H1 (cell line): ENCODE results near the gene CLIC3. TPM values are rescaled to one million over a fixed set of nuclear protein-coding genes. Genes with fewer than 3 reads are reported as not detected.

ENCODE experiments used
- CHD7 ChIP-seq: fragments of 300-600 bp; sonication (generic); IDR thresholded peaks from 2 replicates; pipeline ENCODE4 v1.7.1; 2012; ENCODE audit warnings: low read length, moderate library complexity, mild to moderate bottlenecking, inconsistent platforms; ENCODE audit not compliant: insufficient replicate concordance
- RFX5 ChIP-seq: IDR thresholded peaks from 2 replicates; pipeline ENCODE4 v1.6.1; 2011; ENCODE audit warnings: low read depth, low read length, improper control_type of control experiment, borderline replicate concordance
- polyA plus RNA-seq, 7 experiments: library from polyadenylated mRNA; depleted of rRNA in 3 of 7; stranded (reverse) in 5 of 7; unstranded in 2 of 7; fragments of >200 nt in 5 of 7; fragments of 200-250 nt in 2 of 7; gene quantifications; 1 replicate in 5 of 7; 2 replicates in 1 of 7; 4 replicates in 1 of 7; pipeline versions ENCODE4 v1.2.1 to v1.2.3, GENCODE V29; 2011 to 2013; ENCODE audit warnings: missing spikeins in 2 of 7, mixed read lengths in 2 of 7
- total RNA-seq: library from RNA; stranded (reverse); fragmentation: NEBNext Ultra II Directional; extraction: Animal tissue kit (Norgen Biotek cat#: 25700); gene quantifications from 2 replicates; pipeline ENCODE4 v1.2.1, GENCODE V29; 2021

Gene CLIC3
- total and polyA plus RNA-seq, 2 of the 8 experiments (the other 6 are each of a cell fraction or from before 2014, with no cell fraction given) = 0.12 TPM; not detected in 1

GRCh38 chr9:136957461-136957860 is 38.9 kb downstream of the CLIC3 start (continued):
- TF ChIP-seq CHD7 = no peak
- no peak for TF ChIP-seq RFX5
